Measurements from ENCODE around the gene SGMS1.

GRCh38 chr10:50325449-50326171 lies 298.1 kb downstream of the SGMS1 start:
- no peak for TF ChIP-seq CTCF (conservative IDR thresholded peaks at IDR 0.05 in 1 of 2, IDR thresholded peaks at IDR 0.05 in 1 of 2; ENCODE audit: extremely low read depth in 1 of 2, insufficient read depth in 1 of 2, low read depth in 1 of 2, low read length in 2 of 2)
- no peak for TF ChIP-seq EZH2 (IDR thresholded peaks at IDR 0.05; ENCODE audit: borderline replicate concordance, low read length)

Data from mammary epithelial cell (primary cell).